Loucy (cell line): ENCODE results near the gene NDUFC2.

Experiments
- H2AFZ ChIP-seq: fragments of 200-600 bp; sonication (generic); 2 replicates; pipeline ENCODE4 v1.6.0; 2016; ENCODE audit warnings: antibody characterized with exemption, mild to moderate bottlenecking, low read length, moderate library complexity
- H3F3A ChIP-seq: fragments of 200-600 bp; 2 replicates; pipeline ENCODE4 v1.6.0; 2016; ENCODE audit warnings: antibody characterized with exemption, low read depth, mild to moderate bottlenecking
- H3K27me3 ChIP-seq: fragments of 200-600 bp; sonication (generic); 2 replicates; pipeline ENCODE4 v1.6.1; 2014; ENCODE audit warnings: low read length, mild to moderate bottlenecking; ENCODE audit not compliant: insufficient read depth, poor library complexity, severe bottlenecking
- H3K36me3 ChIP-seq: fragments of 200-600 bp; sonication (generic); 2 replicates; pipeline ENCODE4 v1.6.1; 2016; ENCODE audit warnings: low read length; ENCODE audit not compliant: insufficient read depth
- H3K4me1 ChIP-seq: fragments of 200-600 bp; sonication (generic); 2 replicates; pipeline ENCODE4 v1.5.1; 2014; ENCODE audit warnings: low read length, mild to moderate bottlenecking; ENCODE audit not compliant: insufficient read depth, poor library complexity, severe bottlenecking
- H3K4me2 ChIP-seq: fragments of 200-600 bp; sonication (generic); 2 replicates; pipeline ENCODE4 v1.6.0; 2014; ENCODE audit warnings: antibody characterized with exemption, low read length, low read depth, mild to moderate bottlenecking; ENCODE audit not compliant: poor library complexity, severe bottlenecking
- H3K4me3 ChIP-seq: fragments of 200-600 bp; sonication (generic); 2 replicates; pipeline ENCODE4 v1.5.1; 2014; ENCODE audit warnings: low read length, mild to moderate bottlenecking, mixed read lengths; ENCODE audit not compliant: poor library complexity, severe bottlenecking
- H3K79me2 ChIP-seq: fragments of 200-600 bp; sonication (generic); 2 replicates; pipeline ENCODE4 v1.6.1; 2014; ENCODE audit warnings: low read length; ENCODE audit not compliant: insufficient read depth
- H3K9ac ChIP-seq: fragments of 200-600 bp; sonication (generic); 2 replicates; pipeline ENCODE4 v1.6.0; 2014; ENCODE audit warnings: mild to moderate bottlenecking, low read depth, low read length, moderate library complexity; ENCODE audit not compliant: poor library complexity, severe bottlenecking
- H3K9me2 ChIP-seq: fragments of 200-600 bp; sonication (generic); replicated peaks from 2 replicates; pipeline ENCODE4 v1.6.1; 2016; ENCODE audit warnings: low read depth, low read length, mixed read lengths
- H3K9me3 ChIP-seq: fragments of 200-600 bp; sonication (generic); 2 replicates; pipeline ENCODE4 v1.6.1; 2014; ENCODE audit warnings: mild to moderate bottlenecking, antibody characterized with exemption, low read length, low read depth; ENCODE audit not compliant: insufficient read depth
- H4K20me1 ChIP-seq: fragments of 200-600 bp; sonication (generic); 2 replicates; pipeline ENCODE4 v1.6.0; 2014; ENCODE audit warnings: antibody characterized with exemption, low read length, mild to moderate bottlenecking; ENCODE audit not compliant: insufficient read depth, poor library complexity, severe bottlenecking
- CTCF ChIP-seq: fragments of 200-600 bp; sonication (generic); conservative IDR thresholded peaks from 2 replicates; pipeline ENCODE4 v1.5.1; 2014; ENCODE audit warnings: mild to moderate bottlenecking, antibody characterized with exemption, low read length
- EZH2phosphoT487 ChIP-seq: fragments of 200-600 bp; IDR thresholded peaks from 2 replicates; pipeline ENCODE4 v1.6.1; 2018; ENCODE audit warnings: antibody characterized with exemption, mild to moderate bottlenecking, moderate library complexity, borderline replicate concordance

The NDUFC2 gene

GRCh38 chr11:78065203-78065602, 14.5 kb downstream of the NDUFC2 start:
- H3K9ac ChIP-seq, result no peak overlapping the region
- H3K27me3 ChIP-seq, result no peaks in the 10 kb centered on the region
- H3F3A ChIP-seq, result no peaks in the 10 kb centered on the region
- no peak overlapping the region for H3K4me2 ChIP-seq
- TF ChIP-seq EZH2phosphoT487, result no peak
- no peak for TF ChIP-seq CTCF
- H3K4me1 ChIP-seq, result no peaks in the 10 kb centered on the region
- no peak overlapping the region for H3K4me3 ChIP-seq
- peaks cover 26% of the 10 kb centered on the region; the same call in 1 of the 2 replicates for H3K36me3 ChIP-seq
- H3K79me2 ChIP-seq, result peaks cover 7% of the 10 kb centered on the region; the same call in 1 of the 2 replicates
- no peaks in the 10 kb centered on the region for H3K9me2 ChIP-seq
- H3K9me3 ChIP-seq, result no peaks in the 10 kb centered on the region
- peaks cover 5% of the 10 kb centered on the region for H4K20me1 ChIP-seq
- no peak overlapping the region for H2AFZ ChIP-seq

- Histone ChIP-seq H3K79me2 (no peaks in the 10 kb centered on the region), H3K36me3 (peaks cover 12% of the 10 kb centered on the region; the same call in 1 of the 2 replicates), H3K4me2 (no peak within 1 kb of the TSS), H3K4me3 (no peak within 1 kb of the TSS), H3F3A (no peaks in the 10 kb centered on the region), H3K4me1 (no peaks in the 10 kb centered on the region), H3K9me2 (no peaks in the 10 kb centered on the region), H3K9ac (no peak within 1 kb of the TSS), H3K9me3 (no peaks in the 10 kb centered on the region), H4K20me1 (no peaks in the 10 kb centered on the region), H3K27me3 (no peaks in the 10 kb centered on the region), H2AFZ (no peak within 1 kb of the TSS)
- TF ChIP-seq EZH2phosphoT487, result no peak
- no peak for TF ChIP-seq CTCF
Observed at GRCh38 chr11:78063440-78064181, 16.1 kb downstream of the NDUFC2 start, which contains the start of gene THRSP. Gene THRSP, plus strand, starts transcription at chr11:78063861. Its CDS starts 21 bp downstream, at chr11:78063882.

GRCh38 chr11:78062671-78063070, 17.0 kb downstream of the NDUFC2 start:
- H3K9me2 ChIP-seq, result no peaks in the 10 kb centered on the region
- no peaks in the 10 kb centered on the region for H4K20me1 ChIP-seq
- no peak overlapping the region for H3K4me3 ChIP-seq
- no peak overlapping the region for H3K9ac ChIP-seq
- H3K36me3 ChIP-seq, result peaks cover 5% of the 10 kb centered on the region; the same call in 1 of the 2 replicates
- no peaks in the 10 kb centered on the region for H3K4me1 ChIP-seq
- H3F3A ChIP-seq, result no peaks in the 10 kb centered on the region
- H3K9me3 ChIP-seq, result no peaks in the 10 kb centered on the region
- no peak overlapping the region for H2AFZ ChIP-seq
- no peaks in the 10 kb centered on the region for H3K79me2 ChIP-seq
- TF ChIP-seq CTCF (no peak), EZH2phosphoT487 (no peak)
- no peaks in the 10 kb centered on the region for H3K27me3 ChIP-seq
- H3K4me2 ChIP-seq, result no peak overlapping the region
